ENCODE data around the gene KCTD21.

GRCh38 chr11:78189174-78189724 lies 823 bp upstream of the KCTD21 start:
- TF ChIP-seq POLR2AphosphoS5 (IDR thresholded peaks at IDR 0.05; ENCODE audit: low read depth, low read length) (no peak), POLR2A (IDR thresholded peaks at IDR 0.05; ENCODE audit: low read depth, low read length) (no peak)
